ENCODE measurements around the gene ATP5PF. TPM values are rescaled to one million over a fixed set of nuclear protein-coding genes. Genes with fewer than 3 reads are reported as not detected.
A peak's percentile ranks its signal among the peaks of the same experiment; 100 is the strongest.

ATP5PF gene
- total and polyA plus RNA-seq, 2 donors, result 128 to 337 TPM

GRCh38 chr21:25737421-25737820 is 2.7 kb upstream of the ATP5PF start:
- no peaks in the 10 kb centered on the region for H3K27me3 ChIP-seq (ENCODE audit: control insufficient read depth in 2 of 2, insufficient read depth in 1 of 2, low read length in 1 of 2)
- H3K9me3 ChIP-seq (ENCODE audit: control insufficient read depth in 2 of 2, insufficient read depth in 1 of 2, low read length in 1 of 2), result no peaks in the 10 kb centered on the region
- H3K4me1 ChIP-seq (ENCODE audit: control insufficient read depth in 2 of 2, insufficient read depth in 2 of 2, low read length in 2 of 2), result peaks cover 0 to 12% of the 10 kb centered on the region in 2 donors
- H3K4me3 ChIP-seq (ENCODE audit: low read length in 2 of 2), result no peak overlapping the region
- peaks cover 0 to 2% of the 10 kb centered on the region in 2 donors for H3K36me3 ChIP-seq (ENCODE audit: control insufficient read depth in 2 of 2, insufficient read depth in 2 of 2, low read length in 1 of 2)
- no peak overlapping the region for H3K27ac ChIP-seq (ENCODE audit: low read depth in 1 of 2, low read length in 1 of 2)
- WGBS, result 40% methylated on average over 1 of the region's 1 CpG
- DNase-seq (ENCODE audit: low read depth in 6 of 9, low spot score in 9 of 9), result no peak

DNA sequence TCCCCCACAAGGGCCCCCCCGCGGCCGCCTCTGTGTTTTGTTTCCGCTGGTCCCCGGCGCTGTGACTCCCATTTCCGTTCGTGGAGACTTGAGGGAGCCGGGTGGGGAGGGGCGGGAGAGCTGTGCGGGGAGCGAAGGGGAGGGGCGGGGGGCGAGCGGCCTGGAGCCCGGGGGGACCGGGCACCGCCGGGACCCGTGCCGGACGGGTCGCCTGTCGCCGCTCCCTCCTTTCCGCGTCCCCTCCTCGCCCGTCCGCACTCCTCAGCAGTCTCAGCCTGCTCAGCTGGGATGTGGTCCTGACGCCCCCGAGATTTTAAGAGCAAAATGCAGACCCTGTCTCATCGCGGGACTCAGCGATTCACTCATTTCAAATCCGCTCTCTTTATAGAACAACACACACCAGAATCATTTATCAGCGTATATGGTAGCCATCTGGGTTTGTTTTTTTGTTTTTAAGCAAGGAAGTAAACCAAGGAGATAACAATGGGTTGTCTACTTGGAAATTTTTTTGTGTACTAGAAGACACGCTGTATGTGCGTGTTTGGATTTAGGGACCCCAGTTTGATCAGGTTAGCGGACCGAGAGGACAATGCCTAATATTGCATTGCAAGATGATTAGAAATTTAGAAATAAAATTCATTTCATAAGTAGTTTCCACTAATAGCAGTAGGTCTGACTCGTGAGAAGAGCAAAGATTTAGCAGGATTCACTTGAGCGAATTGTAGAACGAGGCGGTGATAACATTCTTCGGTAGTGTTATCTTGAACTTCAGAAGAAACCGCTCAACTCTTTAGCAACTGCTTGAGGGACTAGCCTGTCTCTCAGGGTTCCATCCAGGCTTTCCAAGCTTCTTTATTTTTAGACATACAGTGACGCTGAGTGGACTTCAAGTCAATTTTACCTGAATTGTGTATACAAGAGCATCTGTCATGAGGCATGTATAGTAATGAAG is 1.2 kb upstream of the ATP5PF start:
- H3K9me3 ChIP-seq (ENCODE audit: control insufficient read depth in 2 of 2, insufficient read depth in 1 of 2, low read length in 1 of 2), result no peaks in the 10 kb centered on the region
- under 1% methylated on average over 48 of the region's 48 CpGs for WGBS

GRCh38 chr21:25734654-25734903 is 125 bp downstream of the ATP5PF start:
- DNase-seq (ENCODE audit: low read depth in 6 of 9, low spot score in 9 of 9), result no peak
- H3K4me3 ChIP-seq (ENCODE audit: low read length in 2 of 2), result peak overlapping the region; percentile 91 to 93
- H3K4me1 ChIP-seq (ENCODE audit: control insufficient read depth in 2 of 2, insufficient read depth in 2 of 2, low read length in 2 of 2), result peaks cover 0 to 12% of the 10 kb centered on the region in 2 donors
- H3K9me3 ChIP-seq (ENCODE audit: control insufficient read depth in 2 of 2, insufficient read depth in 1 of 2, low read length in 1 of 2), result no peaks in the 10 kb centered on the region
- H3K36me3 ChIP-seq (ENCODE audit: control insufficient read depth in 2 of 2, insufficient read depth in 2 of 2, low read length in 1 of 2), result peaks cover 0 to 6% of the 10 kb centered on the region in 2 donors
- peak overlapping the region; percentile 100 for H3K27ac ChIP-seq (ENCODE audit: low read depth in 1 of 2, low read length in 1 of 2)
- no peaks in the 10 kb centered on the region for H3K27me3 ChIP-seq (ENCODE audit: control insufficient read depth in 2 of 2, insufficient read depth in 1 of 2, low read length in 1 of 2)
- WGBS, result 0% methylated on average over 10 of the region's 10 CpGs

More for the DNA sequence above, 1.2 kb upstream of the ATP5PF start:
- Histone ChIP-seq H3K4me3 (ENCODE audit: low read length in 2 of 2) (peak overlapping the region; percentile 91 to 93), H3K36me3 (ENCODE audit: control insufficient read depth in 2 of 2, insufficient read depth in 2 of 2, low read length in 1 of 2) (peaks cover 0 to 2% of the 10 kb centered on the region in 2 donors), H3K27me3 (ENCODE audit: control insufficient read depth in 2 of 2, insufficient read depth in 1 of 2, low read length in 1 of 2) (no peaks in the 10 kb centered on the region), H3K27ac (ENCODE audit: low read depth in 1 of 2, low read length in 1 of 2) (peak overlapping the region; percentile 100), H3K4me1 (ENCODE audit: control insufficient read depth in 2 of 2, insufficient read depth in 2 of 2, low read length in 2 of 2) (peaks cover 0 to 12% of the 10 kb centered on the region in 2 donors)
- peak in 7 of 9 donors; percentile 29 to 88 (median 72) for DNase-seq (ENCODE audit: low read depth in 6 of 9, low spot score in 9 of 9)

GRCh38 chr21:25733859-25734653 is 648 bp downstream of the ATP5PF start:
- DNase-seq (ENCODE audit: low read depth in 6 of 9, low spot score in 9 of 9), result peak in 5 of 9 donors; percentile 4 to 45 (median 21)
- H3K36me3 ChIP-seq (ENCODE audit: control insufficient read depth in 2 of 2, insufficient read depth in 2 of 2, low read length in 1 of 2), result peaks cover 0 to 8% of the 10 kb centered on the region in 2 donors

GRCh38 chr21:25732091-25732760 is 2.5 kb downstream of the ATP5PF start:
- Histone ChIP-seq H3K4me3 (ENCODE audit: low read length in 2 of 2) (no peak overlapping the region), H3K27ac (ENCODE audit: low read depth in 1 of 2, low read length in 1 of 2) (no peak overlapping the region), H3K9me3 (ENCODE audit: control insufficient read depth in 2 of 2, insufficient read depth in 1 of 2, low read length in 1 of 2) (no peaks in the 10 kb centered on the region), H3K4me1 (ENCODE audit: control insufficient read depth in 2 of 2, insufficient read depth in 2 of 2, low read length in 2 of 2) (peaks cover 0 to 9% of the 10 kb centered on the region in 2 donors), H3K27me3 (ENCODE audit: control insufficient read depth in 2 of 2, insufficient read depth in 1 of 2, low read length in 1 of 2) (no peaks in the 10 kb centered on the region), H3K36me3 (ENCODE audit: control insufficient read depth in 2 of 2, insufficient read depth in 2 of 2, low read length in 1 of 2) (peaks cover 9 to 25% of the 10 kb centered on the region in 2 donors)
- whole genome bisulfite sequencing, result 95% methylated on average over 6 of the region's 6 CpGs
- DNase-seq (ENCODE audit: low read depth in 6 of 9, low spot score in 9 of 9), result no peak

More at GRCh38 chr21:25733859-25734653, 648 bp downstream of the ATP5PF start:
- Histone ChIP-seq H3K4me1 (ENCODE audit: control insufficient read depth in 2 of 2, insufficient read depth in 2 of 2, low read length in 2 of 2) (peaks cover 0 to 12% of the 10 kb centered on the region in 2 donors), H3K4me3 (ENCODE audit: low read length in 2 of 2) (peak overlapping the region; percentile 91 to 93), H3K27me3 (ENCODE audit: control insufficient read depth in 2 of 2, insufficient read depth in 1 of 2, low read length in 1 of 2) (no peaks in the 10 kb centered on the region), H3K9me3 (ENCODE audit: control insufficient read depth in 2 of 2, insufficient read depth in 1 of 2, low read length in 1 of 2) (no peaks in the 10 kb centered on the region), H3K27ac (ENCODE audit: low read depth in 1 of 2, low read length in 1 of 2) (peak overlapping the region; percentile 100)
- 8% methylated on average over 30 of the region's 30 CpGs for WGBS

DNA sequence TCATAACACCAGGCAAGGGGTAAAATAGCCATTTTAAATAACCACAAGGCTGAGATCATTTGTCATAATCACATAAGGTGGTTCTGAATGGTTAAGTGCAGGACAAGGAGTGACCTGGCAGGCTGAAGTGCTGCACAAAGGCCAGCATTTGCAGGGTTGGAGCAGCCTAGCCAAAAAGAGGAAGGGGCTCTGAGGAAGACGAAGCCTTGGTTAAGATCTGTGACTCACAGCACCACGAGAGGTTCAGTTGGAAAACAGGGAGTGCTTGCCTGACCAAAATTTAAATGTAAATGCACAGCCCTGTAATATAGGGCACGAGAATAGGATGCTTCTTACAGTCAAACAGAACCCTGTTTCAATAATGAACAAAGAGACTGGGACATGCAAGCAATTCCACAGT is 12.1 kb downstream of the ATP5PF start:
- Histone ChIP-seq H3K4me3 (ENCODE audit: low read length in 2 of 2) (no peak overlapping the region), H3K9me3 (ENCODE audit: control insufficient read depth in 2 of 2, insufficient read depth in 1 of 2, low read length in 1 of 2) (no peaks in the 10 kb centered on the region), H3K36me3 (ENCODE audit: control insufficient read depth in 2 of 2, insufficient read depth in 2 of 2, low read length in 1 of 2) (peaks cover 44 to 52% of the 10 kb centered on the region in 2 donors), H3K4me1 (ENCODE audit: control insufficient read depth in 2 of 2, insufficient read depth in 2 of 2, low read length in 2 of 2) (no peaks in the 10 kb centered on the region), H3K27ac (ENCODE audit: low read depth in 1 of 2, low read length in 1 of 2) (no peak overlapping the region), H3K27me3 (ENCODE audit: control insufficient read depth in 2 of 2, insufficient read depth in 1 of 2, low read length in 1 of 2) (no peaks in the 10 kb centered on the region)
- DNase-seq (ENCODE audit: low read depth in 6 of 9, low spot score in 9 of 9), result no peak
- WGBS, result 86% methylated on average over 3 of the region's 3 CpGs

GRCh38 chr21:25721987-25722386 is 12.7 kb downstream of the ATP5PF start:
- peaks cover 40 to 47% of the 10 kb centered on the region in 2 donors for H3K36me3 ChIP-seq (ENCODE audit: control insufficient read depth in 2 of 2, insufficient read depth in 2 of 2, low read length in 1 of 2)
- WGBS, result 98% methylated on average over 3 of the region's 3 CpGs
- H3K4me1 ChIP-seq (ENCODE audit: control insufficient read depth in 2 of 2, insufficient read depth in 2 of 2, low read length in 2 of 2), result no peaks in the 10 kb centered on the region
- DNase-seq (ENCODE audit: low read depth in 6 of 9, low spot score in 9 of 9), result no peak
- H3K27ac ChIP-seq (ENCODE audit: low read depth in 1 of 2, low read length in 1 of 2), result no peak overlapping the region
- no peaks in the 10 kb centered on the region for H3K27me3 ChIP-seq (ENCODE audit: control insufficient read depth in 2 of 2, insufficient read depth in 1 of 2, low read length in 1 of 2)
- H3K9me3 ChIP-seq (ENCODE audit: control insufficient read depth in 2 of 2, insufficient read depth in 1 of 2, low read length in 1 of 2), result no peaks in the 10 kb centered on the region
- no peak overlapping the region for H3K4me3 ChIP-seq (ENCODE audit: low read length in 2 of 2)

- H3K4me3 ChIP-seq (ENCODE audit: low read length in 2 of 2), result no peak overlapping the region
- H3K36me3 ChIP-seq (ENCODE audit: control insufficient read depth in 2 of 2, insufficient read depth in 2 of 2, low read length in 1 of 2), result peaks cover 11 to 23% of the 10 kb centered on the region in 2 donors
- DNase-seq (ENCODE audit: low read depth in 6 of 9, low spot score in 9 of 9), result no peak
- no peaks in the 10 kb centered on the region for H3K9me3 ChIP-seq (ENCODE audit: control insufficient read depth in 2 of 2, insufficient read depth in 1 of 2, low read length in 1 of 2)
- no peaks in the 10 kb centered on the region for H3K4me1 ChIP-seq (ENCODE audit: control insufficient read depth in 2 of 2, insufficient read depth in 2 of 2, low read length in 2 of 2)
- no peak overlapping the region for H3K27ac ChIP-seq (ENCODE audit: low read depth in 1 of 2, low read length in 1 of 2)
- 75% methylated on average over 5 of the region's 5 CpGs for WGBS
- H3K27me3 ChIP-seq (ENCODE audit: control insufficient read depth in 2 of 2, insufficient read depth in 1 of 2, low read length in 1 of 2), result no peaks in the 10 kb centered on the region
Observed at GRCh38 chr21:25717491-25718147, 17.1 kb downstream of the ATP5PF start.
